ENCODE results near the gene AJUBA. TPM values are rescaled to one million over a fixed set of nuclear protein-coding genes. Genes with fewer than 3 reads are reported as not detected.

Gene AJUBA
- polyA plus RNA-seq, 1 experiment = 94.7 TPM

- H3K36me3 ChIP-seq (ENCODE audit: control insufficient read depth, insufficient read depth, low read length) = no peaks in the 10 kb centered on the region
- H3K27me3 ChIP-seq (ENCODE audit: control insufficient read depth, insufficient read depth, low read length) = no peaks in the 10 kb centered on the region
- POLR2A ChIA-PET = no interaction called here
- no peak for DNase-seq (ENCODE audit: low read depth)
- CTCF ChIA-PET = interaction anchor here (0.9 to 2.8 kb wide), 5 partner anchors 8 to 109 kb away, joined by 3 to 17 read pairs (median 3); partner anchors contain the start of gene CDH24
- no peak for TF ChIP-seq CTCF (IDR thresholded peaks at IDR 0.05; ENCODE audit: insufficient read depth, low read depth, low read length)
- H3K4me3 ChIP-seq (ENCODE audit: low read depth, low read length) = no peak overlapping the region
Measured at GRCh38 chr14:23000860-23001259, 18.5 kb upstream of the AJUBA start.

GRCh38 chr14:22998329-22999012, 16.1 kb upstream of the AJUBA start:
- no peak for DNase-seq (ENCODE audit: low read depth)

GRCh38 chr14:22997676-22998323, 15.4 kb upstream of the AJUBA start:
- ChIA-PET CTCF (interaction anchor here (6.4 to 18.4 kb wide), 3 partner anchors 10 to 60 kb away, joined by 59 to 539 read pairs (median 79); partner anchors contain the start of genes AJUBA and CDH24), POLR2A (no interaction called here)
- DNase-seq (ENCODE audit: low read depth) = no peak
- H3K4me3 ChIP-seq (ENCODE audit: low read depth, low read length) = no peak overlapping the region
- H3K27me3 ChIP-seq (ENCODE audit: control insufficient read depth, insufficient read depth, low read length) = no peaks in the 10 kb centered on the region
- H3K36me3 ChIP-seq (ENCODE audit: control insufficient read depth, insufficient read depth, low read length) = no peaks in the 10 kb centered on the region
- TF ChIP-seq CTCF (IDR thresholded peaks at IDR 0.05; ENCODE audit: insufficient read depth, low read depth, low read length) = no peak

More at GRCh38 chr14:22998329-22999012, 16.1 kb upstream of the AJUBA start:
- Histone ChIP-seq H3K27me3 (ENCODE audit: control insufficient read depth, insufficient read depth, low read length) (no peaks in the 10 kb centered on the region), H3K4me3 (ENCODE audit: low read depth, low read length) (no peak overlapping the region), H3K36me3 (ENCODE audit: control insufficient read depth, insufficient read depth, low read length) (no peaks in the 10 kb centered on the region)
- POLR2A ChIA-PET = no interaction called here
- TF ChIP-seq CTCF (IDR thresholded peaks at IDR 0.05; ENCODE audit: insufficient read depth, low read depth, low read length) = no peak
- CTCF ChIA-PET = interaction anchor here (8.1 to 18.4 kb wide), 2 partner anchors 14 to 59 kb away, joined by 79 to 539 read pairs; partner anchors contain the start of genes AJUBA and CDH24

- TF ChIP-seq CTCF (IDR thresholded peaks at IDR 0.05; ENCODE audit: insufficient read depth, low read depth, low read length) = no peak
- H3K4me3 ChIP-seq (ENCODE audit: low read depth, low read length) = no peak overlapping the region
- DNase-seq (ENCODE audit: low read depth) = no peak
- POLR2A ChIA-PET = interaction anchor here (0.9 kb wide), 1 partner anchor 11 kb away, joined by 3 read pairs; no protein-coding TSS in a partner anchor
- no peaks in the 10 kb centered on the region for H3K36me3 ChIP-seq (ENCODE audit: control insufficient read depth, insufficient read depth, low read length)
- CTCF ChIA-PET = interaction anchor here (0.8 to 18.4 kb wide), 7 partner anchors 11 to 112 kb away, joined by 3 to 539 read pairs (median 5); partner anchors contain the start of genes AJUBA and CDH24
- H3K27me3 ChIP-seq (ENCODE audit: control insufficient read depth, insufficient read depth, low read length) = no peaks in the 10 kb centered on the region
Measured at GRCh38 chr14:22996768-22997654, 14.7 kb upstream of the AJUBA start.

Data from BJ (cell line).